ENCODE data around the gene WWOX. TPM values are rescaled to one million over a fixed set of nuclear protein-coding genes. Genes with fewer than 3 reads are reported as not detected.
A peak's percentile ranks its signal among the peaks of the same experiment; 100 is the strongest.

Gene WWOX
- total RNA-seq, 1 donor from 2014 or later, result 43.2 TPM

- Mint-ChIP-seq H3K36me3 (ENCODE audit: insufficient read depth) (no peaks in the 10 kb centered on the region), H3K27ac (no peak overlapping the region), H3K27me3 (no peaks in the 10 kb centered on the region), H3K9me3 (ENCODE audit: low read depth) (peaks cover 5% of the 10 kb centered on the region), H3K4me3 (ENCODE audit: low read depth) (no peak overlapping the region), H3K4me1 (ENCODE audit: low read depth) (peaks cover 7% of the 10 kb centered on the region)
- TF ChIP-seq, protein P1, sequence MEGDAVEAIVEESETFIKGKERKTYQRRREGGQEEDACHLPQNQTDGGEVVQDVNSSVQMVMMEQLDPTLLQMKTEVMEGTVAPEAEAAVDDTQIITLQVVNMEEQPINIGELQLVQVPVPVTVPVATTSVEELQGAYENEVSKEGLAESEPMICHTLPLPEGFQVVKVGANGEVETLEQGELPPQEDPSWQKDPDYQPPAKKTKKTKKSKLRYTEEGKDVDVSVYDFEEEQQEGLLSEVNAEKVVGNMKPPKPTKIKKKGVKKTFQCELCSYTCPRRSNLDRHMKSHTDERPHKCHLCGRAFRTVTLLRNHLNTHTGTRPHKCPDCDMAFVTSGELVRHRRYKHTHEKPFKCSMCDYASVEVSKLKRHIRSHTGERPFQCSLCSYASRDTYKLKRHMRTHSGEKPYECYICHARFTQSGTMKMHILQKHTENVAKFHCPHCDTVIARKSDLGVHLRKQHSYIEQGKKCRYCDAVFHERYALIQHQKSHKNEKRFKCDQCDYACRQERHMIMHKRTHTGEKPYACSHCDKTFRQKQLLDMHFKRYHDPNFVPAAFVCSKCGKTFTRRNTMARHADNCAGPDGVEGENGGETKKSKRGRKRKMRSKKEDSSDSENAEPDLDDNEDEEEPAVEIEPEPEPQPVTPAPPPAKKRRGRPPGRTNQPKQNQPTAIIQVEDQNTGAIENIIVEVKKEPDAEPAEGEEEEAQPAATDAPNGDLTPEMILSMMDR (IDR thresholded peaks at IDR 0.05; ENCODE audit: unreplicated experiment), result no peak
- DNase-seq (ENCODE audit: low spot score, unreplicated experiment), result no peak
These were observed 1111.2 kb downstream of the WWOX start for GRCh38 chr16:79210607-79211006.

- no peaks in the 10 kb centered on the region for H3K27me3 Mint-ChIP-seq
- no peaks in the 10 kb centered on the region for H3K36me3 Mint-ChIP-seq (ENCODE audit: insufficient read depth)
- TF ChIP-seq, protein P1 (IDR thresholded peaks at IDR 0.05; ENCODE audit: unreplicated experiment), result no peak
- peaks cover 5% of the 10 kb centered on the region for H3K9me3 Mint-ChIP-seq (ENCODE audit: low read depth)
- peaks cover 7% of the 10 kb centered on the region for H3K4me1 Mint-ChIP-seq (ENCODE audit: low read depth)
- no peak overlapping the region for H3K4me3 Mint-ChIP-seq (ENCODE audit: low read depth)
- H3K27ac Mint-ChIP-seq, result no peak overlapping the region
- no peak for DNase-seq (ENCODE audit: low spot score, unreplicated experiment)
These were observed 1112.1 kb downstream of the WWOX start for GRCh38 chr16:79211586-79211985.

DNA sequence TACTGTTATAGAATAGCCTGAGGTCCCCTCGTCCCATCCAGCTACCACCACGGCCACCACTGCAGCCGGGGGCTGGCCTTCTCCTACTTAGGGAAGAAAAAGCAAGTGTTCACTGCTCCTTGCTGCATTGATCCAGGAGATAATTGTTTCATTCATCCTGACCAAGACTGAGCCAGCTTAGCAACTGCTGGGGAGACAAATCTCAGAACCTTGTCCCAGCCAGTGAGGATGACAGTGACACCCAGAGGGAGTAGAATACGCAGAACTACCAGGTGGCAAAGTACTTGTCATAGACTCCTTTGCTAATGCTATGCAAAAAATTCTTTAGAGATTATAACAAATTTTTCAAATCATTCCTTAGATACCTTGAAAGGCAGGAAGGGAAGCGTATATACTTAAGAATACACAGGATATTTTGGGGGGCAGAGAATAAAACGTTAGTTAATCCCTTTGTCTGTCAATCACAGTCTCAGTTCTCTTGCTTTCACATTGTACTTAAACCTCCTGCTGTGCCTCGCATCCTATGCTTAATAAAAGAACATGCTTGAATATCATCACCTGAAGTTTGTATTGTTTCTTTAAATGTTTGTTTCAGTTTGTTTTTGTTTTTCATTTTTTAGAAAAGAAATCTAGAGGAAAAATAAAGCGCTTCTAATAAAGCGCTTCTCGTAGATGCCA is 1112.8 kb downstream of the WWOX start:
- no peaks in the 10 kb centered on the region for H3K36me3 Mint-ChIP-seq (ENCODE audit: insufficient read depth)
- no peaks in the 10 kb centered on the region for H3K27me3 Mint-ChIP-seq
- DNase-seq (ENCODE audit: low spot score, unreplicated experiment), result no peak
- H3K4me3 Mint-ChIP-seq (ENCODE audit: low read depth), result no peak overlapping the region
- H3K4me1 Mint-ChIP-seq (ENCODE audit: low read depth), result peaks cover 3% of the 10 kb centered on the region
- peaks cover 5% of the 10 kb centered on the region for H3K9me3 Mint-ChIP-seq (ENCODE audit: low read depth)
- no peak overlapping the region for H3K27ac Mint-ChIP-seq
- TF ChIP-seq, protein P1 (IDR thresholded peaks at IDR 0.05; ENCODE audit: unreplicated experiment), result no peak

DNA sequence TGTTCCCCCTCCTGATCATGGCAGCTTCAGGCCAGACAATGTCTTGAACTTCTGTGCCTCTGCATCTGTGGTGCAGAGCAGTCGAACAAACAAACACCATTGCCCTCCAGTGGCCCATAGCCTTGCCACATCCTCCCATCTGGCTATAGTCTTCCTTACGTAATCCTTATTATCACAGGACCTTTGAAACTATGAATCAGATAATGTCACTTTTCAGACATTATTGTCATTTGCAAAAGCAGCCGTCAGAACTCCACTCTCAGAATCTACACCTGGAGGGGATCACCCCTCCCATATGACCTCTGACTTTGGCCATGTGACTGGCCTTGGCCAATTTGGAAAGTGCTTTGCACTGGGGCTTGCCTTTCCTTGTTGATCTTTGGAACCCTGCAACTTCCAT is 1113.8 kb downstream of the WWOX start:
- peaks cover 2% of the 10 kb centered on the region for H3K4me1 Mint-ChIP-seq (ENCODE audit: low read depth)
- no peak overlapping the region for H3K27ac Mint-ChIP-seq
- no peak for DNase-seq (ENCODE audit: low spot score, unreplicated experiment)
- H3K9me3 Mint-ChIP-seq (ENCODE audit: low read depth), result peaks cover 5% of the 10 kb centered on the region
- H3K36me3 Mint-ChIP-seq (ENCODE audit: insufficient read depth), result no peaks in the 10 kb centered on the region
- no peak overlapping the region for H3K4me3 Mint-ChIP-seq (ENCODE audit: low read depth)
- H3K27me3 Mint-ChIP-seq, result no peaks in the 10 kb centered on the region
- TF ChIP-seq, protein P1 (IDR thresholded peaks at IDR 0.05; ENCODE audit: unreplicated experiment), result peak; percentile 10

DNA sequence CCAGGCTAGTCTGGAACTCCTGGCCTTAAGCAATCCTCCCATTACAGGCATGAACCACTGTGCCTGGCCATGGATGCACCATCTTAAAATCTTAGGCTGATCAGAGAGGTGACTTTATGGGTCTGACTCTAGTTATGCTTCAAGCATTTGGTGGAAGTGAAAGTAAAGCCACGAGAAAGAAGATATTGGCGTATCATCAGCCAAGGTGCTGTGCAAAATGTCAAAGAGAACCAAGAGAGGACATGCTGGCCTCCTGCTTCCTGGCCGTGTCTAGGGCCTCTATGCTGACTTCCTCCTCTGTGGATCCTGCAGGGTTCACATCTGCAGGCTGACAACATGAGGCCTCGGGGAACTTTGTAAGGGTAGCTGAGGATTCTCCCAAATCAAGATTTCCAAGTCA is 1115.8 kb downstream of the WWOX start:
- Mint-ChIP-seq H3K36me3 (ENCODE audit: insufficient read depth) (no peaks in the 10 kb centered on the region), H3K27me3 (no peaks in the 10 kb centered on the region), H3K4me1 (ENCODE audit: low read depth) (peaks cover 10% of the 10 kb centered on the region), H3K4me3 (ENCODE audit: low read depth) (no peak overlapping the region), H3K9me3 (ENCODE audit: low read depth) (peaks cover 5% of the 10 kb centered on the region), H3K27ac (no peak overlapping the region)
- TF ChIP-seq, protein P1 (IDR thresholded peaks at IDR 0.05; ENCODE audit: unreplicated experiment), result no peak
- no peak for DNase-seq (ENCODE audit: low spot score, unreplicated experiment)
